Astrocyte of the spinal cord (primary cell): ENCODE data around the gene LRRFIP1.

Source experiments
- DNase-seq: peaks from one replicate; pipeline ENCODE4 v3.0.0; 2011; ENCODE audit warnings: low read depth, low spot score
- H3K4me3 ChIP-seq: 2 replicates; pipeline ENCODE4 v1.5.1; 2011; ENCODE audit warnings: low read depth, mild to moderate bottlenecking, low read length, moderate library complexity
- in situ Hi-C: cut with HindIII; loops from 2 replicates; pipeline ENCODE4 v1.10.0; 2017; ENCODE audit warnings: low sequenced_read_pairs
- TF ChIP-seq, protein P1 (sequence below): IDR thresholded peaks from 2 replicates; pipeline ENCODE4 v1.5.1; 2012; ENCODE audit warnings: low read depth, mild to moderate bottlenecking, low read length, inconsistent platforms

The LRRFIP1 gene

DNA sequence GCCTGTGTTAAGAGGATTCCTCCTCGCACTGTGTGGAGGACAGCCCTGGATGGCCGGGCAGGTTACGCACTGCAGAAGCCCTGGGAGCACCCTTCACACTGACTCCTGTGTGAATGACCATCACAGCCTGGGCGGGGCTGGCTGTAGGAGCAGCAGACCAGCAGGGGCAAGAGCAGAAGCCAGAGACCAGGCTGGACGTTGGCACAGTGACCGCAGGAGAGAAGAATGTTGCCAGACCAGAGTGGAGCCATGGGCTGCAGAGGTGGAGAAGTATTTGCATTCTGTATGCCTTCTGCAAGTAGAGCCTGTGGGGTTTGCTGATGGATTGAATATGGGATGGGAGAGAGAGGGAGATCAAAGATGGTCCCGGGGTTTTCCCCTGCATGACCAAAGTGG is 23.1 kb downstream of the LRRFIP1 start:
- TF ChIP-seq, protein P1, sequence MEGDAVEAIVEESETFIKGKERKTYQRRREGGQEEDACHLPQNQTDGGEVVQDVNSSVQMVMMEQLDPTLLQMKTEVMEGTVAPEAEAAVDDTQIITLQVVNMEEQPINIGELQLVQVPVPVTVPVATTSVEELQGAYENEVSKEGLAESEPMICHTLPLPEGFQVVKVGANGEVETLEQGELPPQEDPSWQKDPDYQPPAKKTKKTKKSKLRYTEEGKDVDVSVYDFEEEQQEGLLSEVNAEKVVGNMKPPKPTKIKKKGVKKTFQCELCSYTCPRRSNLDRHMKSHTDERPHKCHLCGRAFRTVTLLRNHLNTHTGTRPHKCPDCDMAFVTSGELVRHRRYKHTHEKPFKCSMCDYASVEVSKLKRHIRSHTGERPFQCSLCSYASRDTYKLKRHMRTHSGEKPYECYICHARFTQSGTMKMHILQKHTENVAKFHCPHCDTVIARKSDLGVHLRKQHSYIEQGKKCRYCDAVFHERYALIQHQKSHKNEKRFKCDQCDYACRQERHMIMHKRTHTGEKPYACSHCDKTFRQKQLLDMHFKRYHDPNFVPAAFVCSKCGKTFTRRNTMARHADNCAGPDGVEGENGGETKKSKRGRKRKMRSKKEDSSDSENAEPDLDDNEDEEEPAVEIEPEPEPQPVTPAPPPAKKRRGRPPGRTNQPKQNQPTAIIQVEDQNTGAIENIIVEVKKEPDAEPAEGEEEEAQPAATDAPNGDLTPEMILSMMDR, result no peak
- in situ Hi-C loops, result no loop called here
- no peak overlapping the region for H3K4me3 ChIP-seq
- DNase-seq, result no peak

DNA sequence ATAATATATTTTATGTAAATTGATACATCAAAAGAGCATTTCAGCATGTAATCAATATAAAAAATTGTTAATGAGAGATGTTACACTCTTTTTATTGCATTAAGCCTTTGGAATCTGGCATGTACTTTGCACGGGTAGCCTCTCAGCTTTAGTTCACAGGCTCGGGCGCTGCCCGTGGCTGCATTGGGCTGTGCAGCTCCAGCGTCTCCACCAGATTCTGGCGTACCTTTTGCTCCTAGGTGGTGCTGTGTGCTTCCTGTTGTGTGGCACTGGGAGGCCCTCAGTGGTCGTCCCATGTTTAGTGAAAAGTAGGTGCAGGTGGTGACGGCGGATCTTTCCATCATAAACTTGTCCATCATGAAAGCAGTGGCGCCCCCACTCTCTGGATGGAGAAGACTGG is 24.4 kb downstream of the LRRFIP1 start:
- in situ Hi-C loops, result no loop called here
- TF ChIP-seq, protein P1, result no peak
- DNase-seq, result no peak
- no peak overlapping the region for H3K4me3 ChIP-seq

DNA sequence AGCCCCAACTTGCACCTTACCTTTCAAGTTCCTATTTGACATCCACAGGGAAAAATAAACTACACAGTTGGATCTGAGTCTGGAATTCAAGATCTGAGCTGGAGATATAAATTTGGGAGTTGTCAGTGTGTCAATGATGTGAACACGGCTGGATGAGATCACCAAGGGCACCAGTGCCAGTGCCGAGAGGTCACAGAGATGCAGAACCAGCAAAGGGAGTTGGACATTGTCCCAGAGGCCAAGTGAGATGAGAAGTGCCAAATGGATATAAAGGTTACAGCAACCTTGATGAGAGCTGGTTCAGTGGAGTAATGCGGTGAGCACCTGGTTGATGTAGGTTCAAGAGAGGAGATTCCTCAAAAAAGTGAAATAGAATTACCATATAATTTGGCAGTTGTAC is 24.8 kb downstream of the LRRFIP1 start:
- DNase-seq, result no peak
- H3K4me3 ChIP-seq, result no peak overlapping the region
- in situ Hi-C loops, result no loop called here
- TF ChIP-seq, protein P1, result no peak

DNA sequence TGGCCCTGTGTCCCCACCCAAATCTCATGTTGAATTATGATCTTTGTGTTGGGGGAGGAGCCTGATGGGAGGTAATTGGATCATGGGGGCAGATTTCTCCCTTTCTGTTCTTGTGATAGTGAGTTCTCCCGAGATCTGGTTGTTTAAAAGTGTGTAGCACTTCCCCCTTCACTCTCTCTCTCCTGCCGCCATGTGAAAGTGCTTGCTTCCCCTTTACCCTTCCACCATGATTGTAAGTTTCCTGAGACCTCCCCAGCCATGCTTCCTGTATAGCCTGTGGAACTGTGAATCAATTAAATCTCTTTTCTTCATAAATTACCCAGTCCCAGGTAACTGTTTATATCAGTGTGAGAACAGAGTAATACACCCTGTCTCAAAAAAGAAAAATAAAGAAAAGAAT is 25.5 kb downstream of the LRRFIP1 start:
- no peak for DNase-seq
- no peak overlapping the region for H3K4me3 ChIP-seq
- TF ChIP-seq, protein P1, result no peak
- in situ Hi-C loops, result no loop called here

DNA sequence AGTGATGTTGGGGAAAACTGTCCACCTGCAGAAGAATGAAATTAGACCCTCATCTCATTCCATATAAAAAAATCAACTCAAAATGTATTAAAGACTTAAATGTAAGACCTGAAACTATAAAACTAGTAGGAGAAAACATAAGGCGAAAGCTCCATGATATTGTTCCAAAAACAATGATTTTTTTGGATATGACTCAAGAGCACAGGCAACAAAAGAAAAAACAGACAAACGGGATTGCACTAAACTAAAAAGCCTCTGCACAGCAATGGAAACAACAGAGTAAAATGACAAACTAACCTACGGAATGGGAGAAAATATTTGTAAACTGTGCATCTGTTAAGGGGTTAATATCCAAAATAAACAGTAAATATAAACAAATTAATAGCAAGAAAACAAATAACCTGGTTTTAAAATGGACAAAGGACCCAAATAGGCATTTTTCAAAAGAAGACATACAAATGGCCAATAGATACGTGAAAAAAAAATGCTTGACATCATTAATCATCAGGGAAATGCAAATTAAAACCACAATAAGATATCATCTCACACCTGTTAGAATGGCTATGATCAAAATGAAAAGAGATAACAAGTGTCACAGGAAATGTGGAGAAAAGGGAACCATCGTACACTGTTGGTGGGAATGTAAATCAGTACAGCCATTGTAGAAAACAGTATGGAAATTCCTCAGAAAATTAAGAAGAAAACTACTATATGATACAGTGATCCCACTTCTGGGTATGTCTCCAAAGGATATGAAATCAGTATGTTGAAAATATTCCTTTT is 26.6 kb downstream of the LRRFIP1 start:
- DNase-seq, result no peak
- in situ Hi-C loops, result no loop called here
- no peak overlapping the region for H3K4me3 ChIP-seq
- TF ChIP-seq, protein P1, result no peak

DNA sequence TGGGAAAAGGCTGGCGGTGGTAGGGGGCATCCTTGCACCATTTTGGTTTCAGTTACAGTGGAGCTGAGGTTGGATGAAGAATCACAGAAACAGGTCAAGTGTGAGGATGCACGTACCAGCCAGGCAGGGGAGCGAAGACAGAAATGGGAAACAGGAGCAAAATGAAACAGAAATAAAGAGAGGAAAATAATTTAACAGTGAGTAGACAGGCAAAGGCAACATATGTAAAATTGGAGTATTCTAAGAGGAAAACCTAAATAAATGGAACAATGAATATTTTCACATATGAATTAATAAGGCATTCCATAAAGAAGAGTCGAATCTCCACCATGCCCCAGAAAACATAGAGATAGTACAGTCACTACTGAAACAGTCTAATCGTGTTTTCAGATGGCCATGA is 29.7 kb downstream of the LRRFIP1 start:
- H3K4me3 ChIP-seq, result no peak overlapping the region
- in situ Hi-C loops, result no loop called here
- TF ChIP-seq, protein P1, result no peak
- DNase-seq, result no peak
